HG02840 (cell line): ENCODE results near the gene MAGI2.

Experiments
- ATAC-seq: cut with Tn5 transposase; IDR thresholded peaks from one replicate; pipeline ENCODE4 v1.9.1; 2021; ENCODE audit warnings: mild to moderate bottlenecking, moderate library complexity, moderate number of reproducible peaks; ENCODE audit not compliant: unreplicated experiment, low FRiP score

The MAGI2 gene

DNA sequence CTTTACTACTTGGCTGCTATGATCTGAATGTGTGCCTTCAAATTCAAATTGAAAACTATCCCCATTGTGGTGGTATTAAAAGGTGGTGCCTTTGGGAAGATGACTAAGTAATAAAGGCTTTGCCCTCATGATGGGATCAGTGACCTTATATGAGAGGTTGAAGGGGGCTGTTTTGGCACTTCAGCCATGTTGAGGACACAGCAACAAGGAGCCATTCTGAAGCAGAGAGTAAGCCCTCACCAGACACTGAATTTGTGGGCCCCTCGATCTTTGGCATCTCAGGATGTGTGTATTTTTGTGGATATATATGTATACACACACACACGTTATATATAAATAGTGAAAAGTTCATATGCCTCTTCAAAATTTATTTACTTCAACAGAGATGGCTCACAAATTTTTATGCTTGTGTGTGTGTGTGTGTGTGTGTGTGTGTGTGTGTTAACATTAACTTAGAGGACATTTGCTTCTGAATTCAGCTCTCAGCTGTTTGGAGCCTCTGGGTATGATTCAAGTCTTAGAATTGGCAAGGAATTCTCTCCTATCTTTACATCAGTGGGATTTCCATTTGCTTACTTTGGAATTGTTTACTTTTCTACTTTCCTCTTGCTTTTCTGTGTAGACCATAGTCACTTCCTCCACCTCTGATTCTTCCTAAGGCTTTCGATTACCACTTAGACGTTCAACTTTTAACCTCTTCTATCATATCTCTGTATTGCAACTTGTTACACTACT is 66.6 kb downstream of the MAGI2 start:
- ATAC-seq, result no peak

DNA sequence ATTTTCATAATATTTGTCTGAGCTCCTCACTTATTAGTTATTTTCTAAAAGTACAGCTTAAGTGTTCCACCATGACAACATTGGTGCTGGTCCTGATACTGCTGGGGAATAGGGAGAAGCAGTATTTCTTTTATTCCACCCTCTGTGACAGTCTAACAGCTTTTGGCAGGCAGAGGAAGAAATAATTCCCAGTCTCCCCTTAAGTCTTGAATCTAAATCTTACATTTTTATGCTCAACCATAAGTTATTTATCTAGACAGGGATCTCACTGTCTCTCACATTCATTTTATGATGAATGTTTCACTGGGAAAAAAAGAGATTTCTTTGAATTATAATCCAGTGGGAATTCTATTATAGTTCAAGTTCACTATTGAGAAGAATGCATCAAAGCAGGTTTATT is 71.5 kb downstream of the MAGI2 start:
- no peak for ATAC-seq

DNA sequence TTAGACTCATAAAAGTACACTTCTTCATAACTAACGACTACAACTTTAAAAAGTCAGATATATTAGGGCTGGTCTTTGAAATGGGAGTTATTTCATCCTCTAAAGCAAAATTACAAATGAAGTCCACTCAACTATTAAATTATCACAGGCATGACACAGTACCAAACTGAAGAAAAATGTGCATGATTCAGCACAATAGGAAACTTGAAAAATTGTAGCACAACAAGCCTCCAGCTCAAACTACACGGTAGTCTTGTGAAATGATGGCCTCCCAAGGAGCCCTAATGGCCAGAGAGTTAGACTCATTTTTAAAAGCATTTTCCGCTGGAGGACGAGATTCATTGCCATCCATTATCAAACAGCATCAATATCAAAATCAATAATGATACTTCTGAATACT is 76.4 kb downstream of the MAGI2 start:
- ATAC-seq, result no peak

- ATAC-seq, result no peak
These were observed 77.0 kb downstream of the MAGI2 start for GRCh38 chr7:79376299-79377025.

DNA sequence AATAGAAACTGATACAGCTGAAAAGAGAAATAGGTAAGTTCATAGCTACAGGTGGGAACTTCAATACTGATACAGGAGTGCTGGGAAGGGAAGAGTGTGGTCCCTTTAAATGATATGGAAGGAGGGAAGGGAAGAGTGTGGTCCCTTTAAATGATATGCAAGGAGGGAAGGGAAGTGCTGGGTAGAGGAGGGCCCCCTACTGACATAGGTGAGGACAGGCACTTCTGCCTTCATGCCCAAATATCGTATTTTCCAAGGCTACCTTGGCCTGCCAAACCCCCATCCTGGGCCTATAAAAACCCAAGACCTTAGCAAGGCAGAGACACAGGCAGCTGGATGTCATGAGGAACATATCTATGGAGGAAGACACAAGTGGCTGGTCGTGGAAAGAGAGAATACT is 92.3 kb downstream of the MAGI2 start:
- ATAC-seq, result no peak

DNA sequence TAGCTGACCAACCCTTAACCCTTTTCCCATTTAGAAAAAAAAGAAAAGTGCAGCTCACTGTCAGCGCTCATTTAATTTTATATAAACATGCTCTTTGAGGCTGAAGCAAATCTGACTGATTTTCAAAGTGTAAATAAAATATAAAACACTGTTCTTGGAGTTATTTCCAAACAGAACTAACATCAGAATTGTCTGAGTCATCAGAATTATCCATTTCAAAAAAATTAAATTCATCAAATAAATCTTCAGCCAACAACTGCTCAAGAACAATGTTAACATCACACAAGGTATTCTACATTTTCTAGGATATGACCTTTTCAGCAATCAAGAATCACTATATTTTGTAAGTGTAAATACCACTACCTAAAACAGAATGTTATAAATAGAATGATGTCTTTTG is 93.6 kb downstream of the MAGI2 start:
- ATAC-seq, result no peak

DNA sequence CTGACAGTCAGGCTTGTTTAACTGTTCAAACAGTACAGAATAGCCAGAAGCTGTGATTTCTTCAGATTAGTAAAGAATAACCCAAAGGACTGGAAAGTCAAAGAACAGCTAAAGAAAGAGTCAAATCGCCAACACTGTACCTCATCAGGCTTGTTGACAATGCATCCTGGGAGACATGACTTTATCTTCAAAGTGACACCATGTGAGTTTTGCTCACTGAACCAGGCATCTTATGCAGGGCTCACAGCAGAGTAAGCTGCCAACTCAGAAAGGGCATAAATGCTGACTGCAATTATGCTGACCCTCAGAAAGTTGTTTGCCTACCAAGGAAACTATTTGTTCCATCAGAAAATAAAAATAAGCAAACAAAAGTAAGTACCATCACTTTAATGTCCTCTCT is 96.4 kb downstream of the MAGI2 start:
- ATAC-seq, result no peak

GRCh38 chr7:79353720-79354468 is 99.6 kb downstream of the MAGI2 start:
- ATAC-seq, result no peak

DNA sequence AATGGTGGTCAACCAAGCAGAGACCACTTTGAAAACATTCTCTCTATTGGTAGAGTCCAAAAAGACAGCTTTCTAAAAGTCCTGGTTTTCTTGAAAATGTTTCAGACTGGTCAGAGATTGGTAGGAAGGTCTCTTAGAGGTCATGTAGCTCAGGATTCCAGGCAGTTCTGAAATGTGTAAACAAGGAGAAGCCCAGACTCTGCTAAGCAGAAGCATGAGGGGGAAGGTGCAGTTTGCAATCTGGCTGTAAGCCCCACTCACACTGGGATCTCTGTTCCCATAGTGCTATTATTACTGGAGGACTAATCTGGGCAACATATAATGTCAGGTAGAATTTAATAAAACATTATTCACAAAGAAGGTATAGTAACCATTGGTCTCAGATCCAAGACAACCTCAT is 101.1 kb downstream of the MAGI2 start:
- ATAC-seq, result no peak

GRCh38 chr7:79347351-79347750 is 106.1 kb downstream of the MAGI2 start:
- no peak for ATAC-seq

DNA sequence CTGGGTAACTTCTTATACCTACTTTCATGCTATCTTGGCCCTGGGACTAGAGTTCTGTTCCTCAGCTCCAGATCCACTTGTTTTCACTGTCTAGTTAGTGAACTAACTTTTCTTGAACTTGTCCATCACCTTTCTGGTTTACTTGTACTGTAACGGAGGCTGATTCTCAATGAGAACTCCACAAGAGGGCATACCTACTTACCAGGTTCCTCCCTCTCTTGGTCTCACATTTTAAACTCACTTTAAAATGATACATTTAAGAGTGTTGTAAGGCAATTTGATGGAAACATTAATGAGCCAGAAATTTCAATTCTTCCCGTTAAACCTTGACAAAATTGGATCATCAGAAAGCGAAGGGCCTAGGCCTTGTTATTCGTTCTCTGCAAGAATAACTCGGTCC is 111.6 kb downstream of the MAGI2 start:
- no peak for ATAC-seq

GRCh38 chr7:79340212-79340611 is 113.3 kb downstream of the MAGI2 start:
- no peak for ATAC-seq

DNA sequence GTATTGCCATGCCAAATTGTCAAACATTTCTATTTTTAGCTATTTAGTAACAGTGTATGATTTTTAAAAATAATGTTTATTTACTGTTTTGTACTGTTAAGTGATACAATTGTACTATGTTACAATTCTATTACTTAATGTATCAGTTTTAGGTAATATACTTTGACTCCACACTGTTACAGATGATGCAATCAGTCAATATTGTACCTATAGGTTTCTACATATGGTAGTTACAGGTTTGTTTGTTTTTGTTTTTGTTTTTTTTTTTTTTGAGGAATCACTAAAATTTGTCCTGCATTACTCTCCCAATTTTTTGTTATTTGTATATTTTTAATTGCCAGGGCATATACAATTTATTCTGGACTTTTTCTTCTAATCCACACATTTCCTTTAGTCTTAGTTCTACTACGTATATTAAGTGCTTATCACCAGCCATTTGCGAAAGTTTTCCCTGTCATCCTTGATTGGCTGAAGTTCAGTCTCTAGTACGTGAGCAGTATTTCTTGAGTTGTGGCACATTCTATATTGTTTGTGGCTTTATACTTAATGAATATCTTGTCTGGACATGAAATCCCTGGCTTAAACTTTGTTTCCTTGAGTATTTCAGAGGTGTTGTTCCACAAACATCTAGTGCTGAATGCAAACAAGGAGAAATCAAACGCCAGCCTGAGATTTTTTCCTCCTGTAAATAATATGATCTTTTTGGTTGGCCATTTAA is 114.1 kb downstream of the MAGI2 start:
- ATAC-seq, result no peak

DNA sequence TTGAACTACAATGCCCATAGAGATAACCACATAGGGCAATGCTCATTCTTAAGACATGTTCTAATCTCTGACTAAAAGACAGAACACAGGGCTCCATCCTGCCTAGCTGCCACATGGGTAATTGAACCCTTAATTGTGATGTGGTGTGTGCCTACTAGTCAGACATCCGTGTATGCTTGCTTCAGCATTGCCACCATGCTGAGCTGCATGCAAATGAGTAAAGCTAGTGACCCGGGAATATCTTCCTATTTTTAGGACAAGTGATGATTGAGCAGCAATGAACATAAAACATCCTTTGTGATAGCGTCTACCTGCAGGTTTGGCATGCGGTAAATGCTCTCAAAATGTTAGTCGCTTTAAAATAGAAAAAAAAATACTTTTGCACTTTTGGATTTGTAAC is 115.8 kb downstream of the MAGI2 start:
- ATAC-seq, result no peak

- ATAC-seq, result no peak
These were observed 118.6 kb downstream of the MAGI2 start for GRCh38 chr7:79334841-79335240.

DNA sequence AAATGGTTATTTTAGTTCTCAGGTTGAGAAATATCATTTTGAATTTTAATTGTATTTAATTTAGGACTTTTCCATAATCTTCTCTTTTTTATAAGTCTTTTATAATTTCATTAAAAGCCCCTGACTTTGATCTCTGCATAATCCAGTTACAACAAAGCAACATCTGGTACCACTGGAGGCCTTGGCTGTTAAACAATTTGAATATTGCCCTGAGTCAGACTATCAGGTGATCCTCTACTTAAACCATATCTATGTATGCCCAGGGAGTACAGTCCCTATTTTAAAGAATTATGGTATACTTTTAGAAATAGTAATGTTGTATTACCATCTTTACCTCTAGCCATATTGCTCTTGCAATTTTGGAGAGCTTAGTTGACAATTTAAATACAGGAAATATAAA is 119.1 kb downstream of the MAGI2 start:
- no peak for ATAC-seq

GRCh38 chr7:79332091-79332490 is 121.4 kb downstream of the MAGI2 start:
- no peak for ATAC-seq

- ATAC-seq, result no peak
These were observed 124.0 kb downstream of the MAGI2 start for GRCh38 chr7:79329464-79329863.

GRCh38 chr7:79320741-79321473 is 132.6 kb downstream of the MAGI2 start:
- no peak for ATAC-seq

- no peak for ATAC-seq
These were observed 134.1 kb downstream of the MAGI2 start for GRCh38 chr7:79319369-79319768.
